GM19099 (cell line): ENCODE measurements around the gene WSCD1.

Experiments used
- POLR2A ChIP-seq: IDR thresholded peaks from 3 replicates; pipeline ENCODE4 v1.6.1; 2011; ENCODE audit warnings: low read depth; ENCODE audit not compliant: insufficient read length; ENCODE audit errors: extremely low read depth

The WSCD1 gene

DNA sequence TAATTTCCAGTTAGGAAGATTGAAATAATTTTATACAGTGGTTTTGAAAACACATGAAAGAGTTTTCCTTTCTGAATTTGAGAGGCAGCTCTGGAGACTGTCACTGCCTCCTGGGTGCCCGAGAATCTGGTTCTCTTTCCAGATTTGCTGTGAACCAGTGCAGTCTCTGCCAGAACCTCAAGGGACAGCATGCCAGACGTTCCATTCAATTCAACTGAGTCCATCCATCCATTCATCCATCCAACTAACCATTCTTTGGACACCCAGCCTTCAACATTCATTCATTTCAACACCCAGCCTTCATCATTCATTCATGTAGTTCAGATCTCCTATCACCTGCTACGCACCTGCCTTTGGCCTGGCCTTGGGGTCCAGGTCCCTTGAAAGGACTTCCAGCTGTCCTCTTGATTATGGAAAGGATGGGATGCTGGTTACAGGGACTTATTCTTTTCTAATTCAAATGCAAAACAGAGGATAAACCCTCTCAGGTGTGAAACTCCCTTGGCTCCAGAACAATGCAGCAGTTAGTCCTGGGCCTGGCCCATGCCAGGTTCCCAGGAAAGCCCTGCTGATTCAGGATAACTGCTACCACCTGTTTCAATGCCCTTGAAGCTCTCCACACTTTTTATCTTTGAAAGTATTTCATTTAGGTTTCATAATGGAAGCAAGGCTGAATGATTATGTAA, 68.7 kb downstream of the WSCD1 start:
- TF ChIP-seq POLR2A = no peak

DNA sequence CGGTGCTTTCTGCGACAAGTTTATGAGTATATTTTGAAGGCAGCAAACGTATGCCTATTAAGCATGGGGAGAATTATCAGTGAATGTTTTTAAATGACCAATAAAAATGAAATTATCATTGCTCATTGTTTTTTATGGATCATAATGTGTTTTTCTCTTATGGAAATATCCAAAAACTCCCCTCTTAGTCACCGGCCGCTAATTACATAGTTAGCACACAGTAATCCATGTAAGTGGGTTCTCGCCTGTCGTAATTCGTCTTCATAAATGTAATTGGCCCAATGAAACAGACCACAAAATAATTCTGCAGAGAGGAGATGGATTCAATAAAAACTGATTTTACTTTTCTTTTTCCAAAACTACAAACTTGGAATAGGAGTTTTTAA, 69.3 kb downstream of the WSCD1 start:
- no peak for TF ChIP-seq POLR2A

- TF ChIP-seq POLR2A = no peak
Observed at GRCh38 chr17:6140188-6140587, 70.0 kb downstream of the WSCD1 start.

DNA sequence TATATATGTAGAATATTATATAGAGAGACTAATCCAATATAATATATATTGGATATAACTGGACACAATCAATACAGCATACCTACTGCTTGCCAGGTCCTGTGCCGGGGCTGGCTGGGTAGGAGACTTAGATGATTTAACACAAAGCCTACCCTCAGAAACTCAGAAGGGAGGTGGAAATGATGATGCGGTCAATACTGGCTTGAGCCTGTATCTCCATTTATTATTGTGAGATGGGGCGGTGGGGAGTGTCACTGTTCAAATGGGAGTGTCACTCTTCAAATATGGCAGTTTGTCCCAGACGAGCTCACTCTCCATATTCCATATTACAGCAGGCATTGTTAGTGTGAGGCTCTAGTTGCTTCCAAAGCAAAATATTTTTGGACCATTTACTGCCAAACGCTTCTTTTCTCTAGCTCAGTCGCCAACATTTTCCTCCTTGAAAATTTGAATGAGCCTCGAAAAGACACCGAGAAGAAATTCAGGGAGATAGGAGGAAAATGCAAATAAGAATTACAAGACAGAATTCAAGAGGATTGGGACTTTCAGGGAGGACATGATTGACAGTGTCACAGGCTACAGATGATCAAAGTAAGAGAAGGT, 70.7 kb downstream of the WSCD1 start:
- no peak for TF ChIP-seq POLR2A

DNA sequence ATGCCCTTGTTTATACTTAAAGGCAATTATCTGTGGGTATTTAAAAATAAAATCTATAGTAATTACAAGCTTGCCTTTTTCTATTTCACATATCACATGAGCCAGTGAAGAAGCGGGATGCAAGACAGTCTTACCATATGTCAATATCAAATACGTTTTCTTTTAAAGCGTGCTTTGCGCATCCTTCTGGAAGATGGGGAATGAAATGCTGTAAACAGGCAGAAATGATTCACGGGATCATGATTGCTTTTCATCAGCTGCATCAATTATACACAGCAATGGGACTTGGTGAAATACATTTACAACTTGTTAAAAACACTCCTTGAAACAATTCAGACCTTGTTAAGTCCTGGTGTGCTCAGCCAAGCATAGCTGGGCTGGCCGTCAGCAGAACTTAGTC, 72.5 kb downstream of the WSCD1 start:
- no peak for TF ChIP-seq POLR2A

GRCh38 chr17:6145946-6146345, 75.8 kb downstream of the WSCD1 start:
- TF ChIP-seq POLR2A = no peak

- no peak for TF ChIP-seq POLR2A
Observed at GRCh38 chr17:6147042-6147441, 76.9 kb downstream of the WSCD1 start.

DNA sequence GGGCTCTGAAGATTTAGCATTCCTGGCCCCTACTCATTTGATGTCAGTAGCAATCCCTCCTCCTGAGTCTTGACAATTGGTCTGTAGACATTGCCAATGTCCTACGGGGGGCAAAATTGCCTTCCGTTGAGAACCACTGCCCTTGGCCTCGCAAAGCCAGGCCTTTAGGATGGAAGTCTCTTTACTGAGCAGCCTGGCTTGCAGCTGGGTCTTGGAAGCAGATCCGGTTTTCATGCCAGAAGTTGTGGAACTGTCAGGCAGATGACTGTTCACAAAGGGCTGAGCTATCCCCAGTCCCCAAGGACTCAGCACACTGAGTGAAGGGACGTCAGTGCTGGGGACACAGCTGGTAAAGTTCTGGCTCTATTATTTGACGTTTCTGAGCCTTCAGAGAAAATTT, 83.2 kb downstream of the WSCD1 start:
- TF ChIP-seq POLR2A = no peak

- TF ChIP-seq POLR2A = no peak
Observed at GRCh38 chr17:6157716-6158115, 87.5 kb downstream of the WSCD1 start.

DNA sequence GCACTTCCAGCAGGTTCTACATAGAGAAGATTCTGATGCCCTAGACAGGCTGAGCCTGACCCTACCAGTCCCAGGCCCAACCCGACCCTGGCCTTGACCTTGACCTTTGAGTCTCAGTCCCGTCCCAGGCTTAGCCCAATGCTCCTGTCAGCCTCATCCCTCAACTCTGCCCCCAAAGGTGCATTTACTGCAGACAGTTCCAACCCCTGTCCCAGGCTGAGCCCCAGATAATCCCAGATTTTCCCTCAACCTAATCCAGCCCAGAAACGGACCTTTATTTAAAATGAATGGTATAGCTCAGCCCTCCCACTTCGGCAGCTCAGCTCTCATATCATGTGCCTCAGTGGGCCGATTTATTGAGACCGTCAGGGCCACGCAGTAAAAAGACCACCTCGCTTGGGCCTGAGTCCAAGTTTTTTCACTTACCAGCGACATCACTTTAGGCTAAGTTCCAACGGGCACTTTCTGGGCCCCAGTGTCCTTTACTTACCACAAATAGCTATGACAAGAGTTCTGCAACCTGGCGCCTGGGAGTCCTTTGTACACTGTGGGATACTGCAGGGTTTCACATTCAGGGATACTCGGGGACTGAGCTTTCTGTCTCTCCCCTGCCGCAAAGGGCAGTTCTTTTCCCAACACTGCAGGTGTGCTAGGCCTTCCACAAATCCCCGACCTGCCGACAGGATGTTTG, 89.5 kb downstream of the WSCD1 start:
- TF ChIP-seq POLR2A = no peak

DNA sequence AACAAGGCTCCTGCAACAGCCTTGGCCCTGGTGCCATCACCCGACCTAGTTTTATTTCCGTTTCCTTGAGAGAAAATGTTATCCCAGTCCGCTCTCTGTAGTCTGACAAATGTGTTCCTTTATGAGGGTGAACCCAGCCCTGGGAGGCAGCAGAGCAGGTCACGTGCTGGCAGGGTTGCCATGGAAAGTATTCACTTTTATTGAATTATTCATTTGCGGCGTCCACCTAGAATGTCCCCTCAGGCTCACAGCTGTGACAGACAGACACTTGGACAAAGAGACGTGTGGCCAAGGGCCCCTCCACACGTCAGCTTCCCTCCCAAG, 90.0 kb downstream of the WSCD1 start:
- TF ChIP-seq POLR2A = no peak

- TF ChIP-seq POLR2A = no peak
Observed at GRCh38 chr17:6160911-6161855, 91.0 kb downstream of the WSCD1 start.

DNA sequence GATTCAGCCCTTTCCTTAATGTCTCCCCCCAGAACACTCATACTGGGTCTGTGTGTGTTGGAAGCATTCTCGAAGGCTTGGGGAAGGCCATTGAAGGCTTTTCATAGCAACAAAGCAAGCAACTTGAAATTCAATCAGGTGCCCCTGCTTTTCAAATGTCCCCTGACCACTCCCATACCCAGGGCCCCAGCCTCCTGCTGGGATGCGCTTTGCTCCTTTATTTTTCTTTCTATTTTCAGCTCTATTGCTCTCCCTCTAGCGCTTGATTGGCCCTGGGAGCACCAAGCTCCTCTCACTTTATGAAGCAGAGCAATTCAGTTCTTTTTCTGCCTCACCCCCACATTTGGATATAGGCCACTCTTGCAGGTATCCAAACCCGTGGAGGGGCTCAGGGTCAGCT, 92.0 kb downstream of the WSCD1 start:
- no peak for TF ChIP-seq POLR2A

- no peak for TF ChIP-seq POLR2A
Observed at GRCh38 chr17:6162892-6163291, 92.7 kb downstream of the WSCD1 start.

GRCh38 chr17:6163612-6164333, 93.6 kb downstream of the WSCD1 start:
- TF ChIP-seq POLR2A = no peak
